22Rv1 (cell line): ENCODE data around the gene XAGE2.

Experiments used
- H3K27ac ChIP-seq: fragments of 450-650 bp; 2 replicates; pipeline ENCODE4 v1.5.1; 2017
- CTCF ChIP-seq: fragments of 450-650 bp; IDR thresholded peaks from 2 replicates; pipeline ENCODE4 v1.5.1; 2017; ENCODE audit warnings: mild to moderate bottlenecking
- ZFX ChIP-seq: fragments of 450-650 bp; IDR thresholded peaks from 2 replicates; pipeline ENCODE4 v1.6.1; 2017; ENCODE audit warnings: antibody characterized with exemption, borderline replicate concordance

Gene XAGE2

GRCh38 chrX:52380993-52381392 is 12.2 kb downstream of the XAGE2 start:
- TF ChIP-seq ZFX (no peak), CTCF (no peak)
- no peak overlapping the region for H3K27ac ChIP-seq

GRCh38 chrX:52410439-52411394 is 41.9 kb downstream of the XAGE2 start:
- no peak overlapping the region for H3K27ac ChIP-seq
- TF ChIP-seq ZFX = no peak
- TF ChIP-seq CTCF = no peak

- TF ChIP-seq ZFX (no peak), CTCF (no peak)
Observed at GRCh38 chrX:52415304-52415703, 46.5 kb downstream of the XAGE2 start.

GRCh38 chrX:52416816-52417215 is 48.0 kb downstream of the XAGE2 start:
- TF ChIP-seq CTCF = no peak
- no peak overlapping the region for H3K27ac ChIP-seq

More at GRCh38 chrX:52415304-52415703, 46.5 kb downstream of the XAGE2 start:
- no peak overlapping the region for H3K27ac ChIP-seq

GRCh38 chrX:52420824-52421443 is 52.1 kb downstream of the XAGE2 start:
- H3K27ac ChIP-seq = no peak overlapping the region
- TF ChIP-seq ZFX = no peak
- TF ChIP-seq CTCF = no peak

GRCh38 chrX:52422884-52423283 is 54.1 kb downstream of the XAGE2 start:
- H3K27ac ChIP-seq = no peak overlapping the region
- TF ChIP-seq CTCF (no peak), ZFX (no peak)

GRCh38 chrX:52424656-52425055 is 55.8 kb downstream of the XAGE2 start:
- TF ChIP-seq ZFX (no peak), CTCF (no peak)
- H3K27ac ChIP-seq = no peak overlapping the region
